Measurements from ENCODE around the gene AMFR. TPM values are rescaled to one million over a fixed set of nuclear protein-coding genes. Genes with fewer than 3 reads are reported as not detected.

AMFR gene
- total and polyA plus RNA-seq, 2 of the 13 experiments (the other 11 are each of a cell fraction or from before 2014, with no cell fraction given), result 52.9 to 108 TPM

GRCh38 chr16:56356276-56357240, 68.8 kb downstream of the AMFR start (continued):
- no peak for TF ChIP-seq ZXDC (CRISPR knock-in tag; IDR thresholded peaks at IDR 0.05)
- peak; percentile 76; the same call in 1 of the 2 replicates for TF ChIP-seq PITX1 (CRISPR knock-in tag; IDR thresholded peaks at IDR 0.05)
- TF ChIP-seq MXD1 (CRISPR knock-in tag; IDR thresholded peaks at IDR 0.05), result no peak
- TF ChIP-seq PHF20 (CRISPR knock-in tag; IDR thresholded peaks at IDR 0.05), result peak; percentile 17; the same call in 1 of the 2 replicates
- TF ChIP-seq HINFP (CRISPR knock-in tag; IDR thresholded peaks at IDR 0.05; ENCODE audit: low read depth), result peak; percentile 77; the same call in 1 of the 2 replicates
- TF ChIP-seq ZNF747 (CRISPR knock-in tag; IDR thresholded peaks at IDR 0.05; ENCODE audit: borderline replicate concordance), result peak; percentile 63; the same call in 1 of the 2 replicates
- no peak for TF ChIP-seq KLF15 (CRISPR knock-in tag; IDR thresholded peaks at IDR 0.05; ENCODE audit: borderline replicate concordance)
- TF ChIP-seq NCOA2 (CRISPR knock-in tag; IDR thresholded peaks at IDR 0.05), result peak; percentile 46; the same call in 1 of the 2 replicates
- peak; percentile 86 for TF ChIP-seq GATAD2A (CRISPR knock-in tag; IDR thresholded peaks at IDR 0.05)
- no peak for TF ChIP-seq SATB2 (CRISPR knock-in tag; IDR thresholded peaks at IDR 0.05)
- TF ChIP-seq KLF16 (CRISPR knock-in tag; IDR thresholded peaks at IDR 0.05), result peak in 1 of 2 experiments; percentile 86; a peak in 2 of 4 replicates
- TF ChIP-seq ZNF280D (CRISPR knock-in tag; IDR thresholded peaks at IDR 0.05), result peak; percentile 72; the same call in 1 of the 2 replicates
- TF ChIP-seq NCOA1 (CRISPR knock-in tag; IDR thresholded peaks at IDR 0.05), result 0 out of 2 replicates have a peak, but pooled peaks have one; percentile 42
- no peak for TF ChIP-seq ZNF160 (CRISPR knock-in tag; IDR thresholded peaks at IDR 0.05)
- TF ChIP-seq SMAD3 (CRISPR knock-in tag; IDR thresholded peaks at IDR 0.05), result 0 out of 2 replicates have a peak, but pooled peaks have one; percentile 63
- TF ChIP-seq GFI1 (CRISPR knock-in tag; IDR thresholded peaks at IDR 0.05; ENCODE audit: borderline replicate concordance), result no peak
- TF ChIP-seq MIXL1 (CRISPR knock-in tag; IDR thresholded peaks at IDR 0.05), result 0 out of 2 replicates have a peak, but pooled peaks have one; percentile 43
